ENCODE measurements around the gene EIF1AD. TPM values are rescaled to one million over a fixed set of nuclear protein-coding genes. Genes with fewer than 3 reads are reported as not detected.

EIF1AD gene
- total RNA-seq, 1 donor from 2014 or later, result 22.2 TPM

DNA sequence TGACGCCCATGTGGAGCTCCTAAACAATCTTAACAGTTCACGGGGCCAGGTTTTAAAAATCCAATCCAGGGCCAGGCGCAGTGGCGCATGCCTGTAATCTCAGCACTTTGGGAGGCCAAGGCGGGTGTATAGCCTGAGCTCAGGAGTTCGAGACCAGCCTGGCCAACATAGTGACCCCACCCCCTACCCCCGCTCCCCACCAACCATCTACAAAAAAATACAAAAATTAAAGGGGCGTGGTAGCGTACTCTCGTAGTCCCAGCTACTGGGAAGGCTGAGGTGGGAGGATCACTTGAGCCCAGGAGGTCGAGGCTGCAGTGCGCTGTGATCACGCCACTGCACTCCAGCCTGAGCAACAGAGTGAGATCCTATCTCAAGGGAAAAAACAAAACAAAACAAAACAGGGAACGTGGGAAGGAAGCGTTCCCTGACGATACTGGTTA is 41.1 kb downstream of the EIF1AD start:
- peak overlapping the region; percentile 98 for H3K4me3 Mint-ChIP-seq
- H3K9me3 Mint-ChIP-seq, result no peaks in the 10 kb centered on the region
- Histone ChIP-seq H3K27ac (peak overlapping the region; percentile 73), H3K4me3 (peak overlapping the region; percentile 93), H3K9ac (peak overlapping the region; percentile 52), H3F3A (ENCODE audit: low read depth) (peaks cover 4% of the 10 kb centered on the region), H3K4me2 (peak overlapping the region; percentile 88), H3K9me3 (ENCODE audit: low read depth) (no peaks in the 10 kb centered on the region), H3K27me3 (no peaks in the 10 kb centered on the region), H2AFZ (replicated peaks) (peak overlapping the region; percentile 70), H3K36me3 (no peaks in the 10 kb centered on the region), H3K79me2 (ENCODE audit: low read depth) (peaks cover 31% of the 10 kb centered on the region), H4K20me1 (ENCODE audit: low read depth) (peaks cover 18% of the 10 kb centered on the region), H3K4me1 (peaks cover 9% of the 10 kb centered on the region)
- H3K27ac Mint-ChIP-seq, result peak overlapping the region; percentile 99
- H3K4me1 Mint-ChIP-seq, result peaks cover 24% of the 10 kb centered on the region
- DNase-seq (ENCODE audit: low spot score), result no peak
- peaks cover 16% of the 10 kb centered on the region for H3K36me3 Mint-ChIP-seq
- peaks cover 6% of the 10 kb centered on the region for H3K27me3 Mint-ChIP-seq (ENCODE audit: insufficient read depth, low read depth)
- no peak for TF ChIP-seq CTCF (IDR thresholded peaks at IDR 0.05)
- no peak for TF ChIP-seq EZH2phosphoT487 (IDR thresholded peaks at IDR 0.05)
- no peak for TF ChIP-seq EZH2 (IDR thresholded peaks at IDR 0.05)

GRCh38 chr11:65958774-65959420 is 43.1 kb downstream of the EIF1AD start:
- Histone ChIP-seq H3K4me3 (no peak overlapping the region), H2AFZ (replicated peaks) (no peak overlapping the region), H3K4me2 (no peak overlapping the region), H3K36me3 (no peaks in the 10 kb centered on the region), H3K27me3 (no peaks in the 10 kb centered on the region), H3K9me3 (ENCODE audit: low read depth) (no peaks in the 10 kb centered on the region), H3K27ac (no peak overlapping the region), H4K20me1 (ENCODE audit: low read depth) (peaks cover 15% of the 10 kb centered on the region), H3F3A (ENCODE audit: low read depth) (peaks cover 4% of the 10 kb centered on the region), H3K9ac (peak overlapping the region; percentile 60), H3K79me2 (ENCODE audit: low read depth) (peaks cover 24% of the 10 kb centered on the region), H3K4me1 (peaks cover 9% of the 10 kb centered on the region)
- Mint-ChIP-seq H3K4me1 (peaks cover 22% of the 10 kb centered on the region), H3K27ac (no peak overlapping the region), H3K27me3 (ENCODE audit: insufficient read depth, low read depth) (peaks cover 3% of the 10 kb centered on the region), H3K36me3 (peaks cover 10% of the 10 kb centered on the region), H3K4me3 (no peak overlapping the region), H3K9me3 (no peaks in the 10 kb centered on the region)
- DNase-seq (ENCODE audit: low spot score), result no peak
- TF ChIP-seq CTCF (IDR thresholded peaks at IDR 0.05) (no peak), EZH2phosphoT487 (IDR thresholded peaks at IDR 0.05) (no peak), EZH2 (IDR thresholded peaks at IDR 0.05) (no peak)

- no peaks in the 10 kb centered on the region for H3K36me3 ChIP-seq
- no peak overlapping the region for H3K4me3 ChIP-seq
- no peaks in the 10 kb centered on the region for H3K9me3 ChIP-seq (ENCODE audit: low read depth)
- DNase-seq (ENCODE audit: low spot score), result no peak
- no peak overlapping the region for H3K4me2 ChIP-seq
- H3K9ac ChIP-seq, result peak overlapping the region; percentile 60
- no peaks in the 10 kb centered on the region for H3K27me3 ChIP-seq
- H3K79me2 ChIP-seq (ENCODE audit: low read depth), result peaks cover 18% of the 10 kb centered on the region
- peaks cover 9% of the 10 kb centered on the region for H3K4me1 ChIP-seq
- Mint-ChIP-seq H3K27ac (no peak overlapping the region), H3K4me1 (peaks cover 19% of the 10 kb centered on the region), H3K36me3 (peaks cover 10% of the 10 kb centered on the region), H3K9me3 (no peaks in the 10 kb centered on the region), H3K27me3 (ENCODE audit: insufficient read depth, low read depth) (peaks cover 3% of the 10 kb centered on the region), H3K4me3 (no peak overlapping the region)
- TF ChIP-seq EZH2 (IDR thresholded peaks at IDR 0.05), result no peak
- TF ChIP-seq CTCF (IDR thresholded peaks at IDR 0.05), result no peak
- no peak for TF ChIP-seq EZH2phosphoT487 (IDR thresholded peaks at IDR 0.05)
- peaks cover 4% of the 10 kb centered on the region for H3F3A ChIP-seq (ENCODE audit: low read depth)
- peaks cover 11% of the 10 kb centered on the region for H4K20me1 ChIP-seq (ENCODE audit: low read depth)
- no peak overlapping the region for H3K27ac ChIP-seq
- no peak overlapping the region for H2AFZ ChIP-seq (replicated peaks)
Measured at GRCh38 chr11:65958291-65958690, 43.7 kb downstream of the EIF1AD start.
